ENCODE results near the gene PCDHGA3. TPM values are rescaled to one million over a fixed set of nuclear protein-coding genes. Genes with fewer than 3 reads are reported as not detected.

PCDHGA3 gene
- total RNA-seq, 1 experiment from 2014 or later: not detected

DNA sequence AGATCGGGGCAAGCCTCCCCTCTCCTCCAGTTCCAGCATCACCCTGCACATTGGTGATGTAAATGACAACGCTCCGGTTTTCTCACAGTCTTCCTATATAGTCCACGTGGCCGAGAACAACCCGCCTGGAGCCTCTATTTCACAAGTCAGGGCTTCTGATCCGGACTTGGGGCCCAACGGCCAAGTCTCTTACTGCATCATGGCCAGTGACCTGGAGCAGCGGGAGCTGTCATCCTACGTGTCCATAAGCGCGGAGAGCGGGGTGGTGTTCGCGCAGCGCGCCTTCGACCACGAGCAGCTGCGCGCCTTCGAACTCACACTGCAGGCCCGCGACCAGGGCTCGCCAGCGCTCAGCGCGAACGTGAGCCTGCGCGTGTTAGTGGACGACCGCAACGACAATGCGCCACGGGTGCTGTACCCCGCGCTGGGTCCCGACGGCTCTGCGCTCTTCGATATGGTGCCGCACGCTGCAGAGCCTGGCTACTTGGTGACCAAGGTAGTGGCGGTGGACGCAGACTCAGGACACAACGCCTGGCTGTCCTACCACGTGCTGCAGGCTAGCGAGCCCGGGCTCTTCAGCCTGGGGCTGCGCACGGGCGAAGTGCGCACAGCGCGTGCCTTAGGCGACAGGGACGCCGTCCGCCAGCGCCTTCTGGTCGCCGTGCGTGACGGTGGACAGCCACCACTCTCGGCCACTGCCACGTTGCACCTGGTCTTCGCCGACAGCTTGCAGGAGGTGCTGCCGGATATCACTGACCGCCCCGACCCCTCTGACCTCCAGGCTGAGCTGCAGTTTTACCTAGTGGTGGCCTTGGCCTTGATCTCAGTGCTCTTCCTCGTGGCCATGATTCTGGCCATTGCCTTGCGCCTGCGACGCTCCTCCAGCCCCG lies 45.8 kb downstream of the PCDHGA3 start:
- BruUV-seq (replicated peaks): no TSS peak
- in situ Hi-C loops (cut with HindIII; ENCODE audit: low pct_unique_long_range_greater_than_20kb, low sequenced_read_pairs): no loop called here

More for the DNA sequence above, 45.8 kb downstream of the PCDHGA3 start:
- Histone ChIP-seq H3K36me3 (ENCODE audit: control insufficient read depth, insufficient read depth, low read length) (no peaks in the 10 kb centered on the region), H3K9me3 (ENCODE audit: control insufficient read depth, insufficient read depth, low read depth, low read length) (no peaks in the 10 kb centered on the region; the same call in 1 of the 2 replicates), H3K4me3 (ENCODE audit: low read depth in 2 of 2, low read length in 2 of 2) (no peak overlapping the region), H3K27ac (ENCODE audit: low read length) (no peak overlapping the region), H3K4me1 (ENCODE audit: control insufficient read depth, insufficient read depth, low read length) (no peaks in the 10 kb centered on the region), H3K27me3 (ENCODE audit: control insufficient read depth, insufficient read depth, low read length) (no peaks in the 10 kb centered on the region)
- DNase-seq (ENCODE audit: low read depth, low spot score) (no peak), ATAC-seq (no peak)
- intact Hi-C loops (cut with micrococcal nuclease; ENCODE audit: unreplicated experiment): no loop called here
- TF ChIP-seq CTCF (IDR thresholded peaks at IDR 0.05) (no peak), SIN3A (IDR thresholded peaks at IDR 0.05; ENCODE audit: borderline replicate concordance, insufficient read depth, low read depth, low read length) (no peak), TCF7L2 (IDR thresholded peaks at IDR 0.05; ENCODE audit: low read depth, low read length) (no peak), REST (IDR thresholded peaks at IDR 0.05; ENCODE audit: insufficient read depth in 1 of 2, low read depth in 2 of 2, low read length in 1 of 2) (no peak), POLR2AphosphoS5 (IDR thresholded peaks at IDR 0.05; ENCODE audit: low read depth, low read length) (no peak)
- CTCF ChIA-PET: no interaction called here
- POLR2A ChIA-PET: no interaction called here
